ENCODE data around the gene SLC6A12.

- no peak for TF ChIP-seq POLR2A (IDR thresholded peaks at IDR 0.05)
- no peak for TF ChIP-seq POLR2AphosphoS5 (IDR thresholded peaks at IDR 0.05; ENCODE audit: insufficient read depth in 1 of 2, low read depth in 1 of 2)
- TF ChIP-seq CTCF (IDR thresholded peaks at IDR 0.05): no peak
Measured at GRCh38 chr12:182381-182892, 31.5 kb downstream of the SLC6A12 start.

Data from vagina (tissue), 2 donors.